NCI-H2227 treated with DMSO at 0.1 percent for 48 hours (cell line): ENCODE results near the gene ZSCAN12.
"Not testable (repeated sequence)": the region's sequence is repeated elsewhere in the genome, so short reads cannot be mapped to it uniquely, and the experiment has no call there.

Experiments
- DNase-seq: peaks from one replicate; lab custom pipeline; 2025; lab: John Stamatoyannopoulos, UW

The ZSCAN12 gene

DNA sequence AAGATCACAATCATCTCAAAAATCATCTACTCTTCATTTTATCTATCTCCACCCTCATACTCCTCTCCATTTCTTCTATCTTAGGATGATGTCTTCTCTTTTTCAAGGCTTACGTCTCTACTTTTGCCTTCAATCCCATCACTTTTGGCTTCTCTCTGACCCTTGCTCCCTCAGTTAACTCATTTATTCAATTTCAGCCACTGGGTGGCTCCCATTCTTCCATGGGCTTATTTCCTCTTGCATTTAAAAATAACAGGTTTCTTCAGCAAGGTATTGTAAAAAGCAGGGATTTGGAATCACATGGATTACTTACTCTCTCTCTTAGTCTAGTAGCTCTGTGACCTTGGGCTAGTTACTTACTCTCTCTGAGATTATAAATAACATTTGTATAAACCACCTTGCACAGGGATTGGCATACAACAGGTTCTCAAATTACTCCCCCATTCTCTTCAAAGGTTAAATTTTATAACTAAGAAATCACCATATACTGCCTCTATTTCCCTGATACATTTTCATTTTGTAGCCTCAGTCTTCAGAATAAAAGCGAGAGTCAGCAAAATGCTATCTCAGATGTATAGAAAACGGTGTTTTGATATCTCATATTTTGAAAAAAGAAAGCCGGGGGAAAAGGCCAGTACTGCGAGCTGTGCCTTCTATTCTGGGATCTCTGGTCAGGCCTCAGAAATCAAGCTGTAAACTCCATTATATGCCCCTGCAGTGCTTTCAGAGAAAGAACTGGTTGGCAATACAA is 5.5 kb downstream of the ZSCAN12 start:
- peak; percentile 3 for DNase-seq

DNA sequence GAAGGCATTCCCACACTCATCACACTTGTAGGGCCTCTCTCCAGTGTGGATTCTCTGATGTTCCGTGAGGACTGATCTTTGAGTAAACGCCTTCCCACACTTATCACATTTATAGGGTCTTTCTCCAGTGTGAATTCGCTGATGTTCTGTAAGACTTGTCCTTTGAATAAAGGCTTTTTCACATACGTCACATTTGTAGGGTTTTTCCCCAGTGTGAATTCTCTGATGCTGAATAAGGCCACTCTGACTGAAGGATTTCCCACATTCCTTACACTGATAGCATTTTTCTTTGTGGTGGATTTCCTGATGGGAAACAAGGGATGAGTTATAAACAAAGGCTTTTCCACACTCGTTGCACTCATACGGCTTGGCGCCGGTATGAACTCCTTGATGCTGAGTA is 8.9 kb downstream of the ZSCAN12 start:
- no peak for DNase-seq

DNA sequence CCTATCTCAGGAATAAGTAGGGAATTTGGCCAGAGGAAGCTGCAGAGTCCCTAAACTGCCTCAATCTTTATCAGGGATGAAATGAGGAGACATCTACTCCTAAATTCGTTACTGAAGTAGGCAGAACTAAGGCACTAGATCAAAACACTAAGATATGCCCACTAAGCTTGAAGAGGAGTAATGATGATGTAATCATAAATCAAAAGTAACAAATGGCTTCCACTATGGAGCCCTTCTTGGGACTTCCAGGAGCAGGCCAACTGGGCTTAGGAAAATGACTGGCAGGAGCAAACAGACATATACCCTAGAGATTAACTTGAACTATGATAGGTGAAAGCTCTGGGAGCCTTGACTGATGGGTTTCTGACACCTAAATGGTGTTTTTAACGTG is 15.4 kb downstream of the ZSCAN12 start:
- no peak for DNase-seq

DNA sequence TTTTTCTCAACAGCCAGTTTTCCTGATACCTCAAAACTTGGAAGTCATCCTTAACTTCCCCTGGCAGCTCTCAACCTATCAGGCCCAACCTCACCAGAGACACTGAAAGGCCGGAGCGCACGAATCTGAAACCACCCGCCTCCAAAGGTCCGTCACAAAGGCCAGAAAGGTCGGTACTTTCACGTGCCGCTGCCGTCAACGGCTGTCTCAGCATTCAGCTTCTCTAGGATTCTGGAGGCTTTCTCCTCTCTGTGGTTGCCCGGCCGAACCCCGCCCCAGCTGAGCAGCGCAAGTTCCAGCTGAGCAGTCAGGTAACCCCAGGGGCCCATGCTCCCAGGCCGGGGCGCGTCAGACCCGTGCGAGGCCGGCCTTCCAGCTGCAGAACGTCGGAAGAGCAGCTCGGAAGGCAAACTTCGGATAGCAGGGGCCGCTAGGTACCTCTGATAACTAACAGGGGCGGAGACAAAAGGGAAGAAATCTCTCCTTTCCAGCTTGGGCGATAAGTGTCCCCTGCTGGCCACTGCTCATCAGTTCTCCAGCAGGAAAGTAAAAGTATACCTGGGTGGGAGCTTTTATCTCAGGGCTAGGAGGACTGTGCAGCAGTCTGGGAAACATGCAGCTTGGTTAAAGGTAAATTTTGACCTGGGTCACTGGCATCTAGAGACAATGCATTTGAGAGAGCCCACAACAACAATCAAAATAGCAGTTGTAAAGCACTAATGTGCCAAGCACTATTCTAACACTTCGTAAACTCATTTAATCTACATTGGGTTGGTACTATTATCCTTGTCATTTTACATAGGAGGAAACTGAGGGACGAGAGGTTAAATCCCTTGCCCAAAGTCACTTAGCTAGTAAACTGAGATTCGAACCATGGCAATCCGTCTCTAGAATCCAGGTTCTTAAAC is 16.1 kb downstream of the ZSCAN12 start:
- peak; percentile 88 for DNase-seq

- DNase-seq, result no peak
Observed at GRCh38 chr6:28380381-28380780, 19.2 kb downstream of the ZSCAN12 start.

- no peak for DNase-seq
Observed at GRCh38 chr6:28378644-28379043, 20.9 kb downstream of the ZSCAN12 start.

DNA sequence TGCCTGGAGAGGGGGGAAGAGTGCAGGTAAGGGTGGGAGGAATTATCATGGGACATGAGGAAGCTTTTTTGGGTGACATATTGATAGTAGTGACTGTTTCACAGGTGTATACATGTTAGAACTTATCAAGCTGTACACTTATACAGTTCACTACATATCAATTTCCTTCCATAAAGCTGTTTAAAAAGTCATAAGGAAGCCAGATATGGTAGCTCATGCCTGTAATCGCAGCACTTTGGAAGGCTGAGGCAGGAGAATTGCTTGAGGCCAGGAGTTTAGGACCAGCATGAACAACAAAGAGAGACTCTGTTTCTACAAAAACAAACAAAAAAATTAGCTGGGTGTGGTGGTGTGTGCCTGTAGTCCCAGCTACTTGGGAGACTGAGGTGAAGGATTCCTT is 21.7 kb downstream of the ZSCAN12 start:
- no peak for DNase-seq

- DNase-seq, result no peak
Observed at GRCh38 chr6:28373925-28374324, 25.6 kb downstream of the ZSCAN12 start.

DNA sequence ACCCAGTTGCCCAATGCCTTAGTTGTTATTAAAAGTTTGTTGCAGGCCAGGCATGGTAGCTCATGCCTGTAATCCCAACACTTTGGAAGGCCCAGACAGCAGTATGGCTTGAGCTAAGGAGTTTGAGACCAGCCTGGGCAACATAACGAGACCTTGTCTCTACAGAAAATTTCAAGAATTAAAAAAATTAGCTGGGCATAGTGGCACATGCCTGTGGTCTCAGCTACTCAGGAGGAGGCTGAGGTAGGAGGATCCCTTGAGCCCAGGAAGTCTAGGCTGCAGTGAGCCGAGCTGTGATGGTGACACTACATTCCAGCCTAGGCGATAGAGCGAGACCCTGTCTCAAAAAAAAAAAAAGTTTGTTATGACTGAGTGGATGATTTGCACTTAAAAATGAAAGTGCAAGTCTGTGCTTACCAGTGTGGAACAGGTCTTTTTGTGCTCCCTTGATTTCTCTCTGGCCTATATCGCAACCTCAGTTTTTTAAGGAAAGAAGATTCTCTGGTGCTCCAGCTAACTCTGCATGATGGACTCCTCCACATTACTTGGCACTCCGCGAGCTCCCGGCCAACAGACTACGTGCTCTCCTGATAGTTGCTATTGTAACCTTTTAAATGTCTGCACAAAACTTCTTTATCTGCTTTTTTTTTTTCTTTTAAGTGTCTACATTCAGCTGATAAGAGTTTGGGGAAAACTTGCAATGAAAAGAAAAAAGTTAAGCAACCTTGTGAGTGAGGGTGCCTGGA is 27.7 kb downstream of the ZSCAN12 start:
- no peak for DNase-seq

DNA sequence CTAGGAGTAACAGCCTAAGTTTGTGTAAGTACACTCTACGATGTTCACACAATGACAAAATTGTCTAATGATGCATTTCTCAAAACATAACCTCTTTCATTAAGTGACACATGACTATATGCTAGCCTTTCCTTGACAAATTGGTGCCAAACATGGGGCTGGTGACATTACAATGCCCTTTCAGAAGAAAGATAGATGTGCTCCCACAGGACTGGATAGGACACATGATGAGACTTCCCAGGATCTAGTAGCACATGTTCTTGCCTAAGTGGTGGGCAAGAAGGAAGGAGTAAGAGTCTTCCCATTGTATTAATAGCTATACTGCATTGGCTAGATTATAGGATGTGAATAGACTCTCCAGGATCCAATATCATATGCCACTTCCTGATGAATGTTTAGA is 28.3 kb downstream of the ZSCAN12 start:
- no peak for DNase-seq

GRCh38 chr6:28370440-28370839 is 29.1 kb downstream of the ZSCAN12 start:
- DNase-seq, result no peak

- no peak for DNase-seq
Observed at GRCh38 chr6:28369463-28369862, 30.1 kb downstream of the ZSCAN12 start.

GRCh38 chr6:28368522-28368921 is 31.0 kb downstream of the ZSCAN12 start:
- no peak for DNase-seq

- not testable (repeated sequence) for DNase-seq
Observed at GRCh38 chr6:28365590-28365989, 34.0 kb downstream of the ZSCAN12 start.

DNA sequence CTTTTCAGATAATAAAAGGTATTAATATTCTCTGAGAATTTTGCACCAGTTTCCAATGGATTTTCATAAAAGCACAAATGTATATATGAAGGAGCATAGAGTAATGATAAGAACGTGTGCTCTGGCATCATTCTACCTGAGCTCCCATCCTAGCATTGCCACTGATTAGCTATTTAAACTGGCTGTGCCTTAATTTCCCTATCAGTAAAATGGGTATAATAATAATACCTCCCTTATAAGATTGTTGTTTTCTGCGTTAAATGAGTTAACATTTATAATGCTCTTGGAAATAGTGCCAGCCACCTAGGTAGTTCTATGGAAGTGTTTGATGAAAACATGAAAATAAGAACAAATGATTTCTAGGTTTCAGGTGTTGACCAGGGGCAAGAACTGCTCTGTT is 38.6 kb downstream of the ZSCAN12 start:
- DNase-seq, result no peak

DNA sequence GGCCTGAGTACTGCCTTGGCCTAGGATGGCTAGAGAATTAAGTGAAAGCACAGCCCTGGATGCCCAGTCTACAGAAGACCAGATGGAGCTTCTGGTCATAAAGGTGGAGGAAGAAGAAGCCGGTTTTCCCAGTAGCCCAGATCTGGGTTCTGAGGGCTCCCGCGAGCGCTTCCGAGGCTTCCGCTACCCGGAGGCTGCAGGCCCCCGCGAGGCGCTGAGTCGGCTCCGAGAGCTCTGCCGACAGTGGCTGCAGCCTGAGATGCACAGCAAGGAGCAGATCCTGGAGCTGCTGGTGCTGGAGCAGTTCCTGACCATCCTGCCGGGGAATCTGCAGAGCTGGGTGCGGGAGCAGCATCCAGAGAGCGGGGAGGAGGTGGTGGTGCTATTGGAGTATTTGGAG is 40.0 kb downstream of the ZSCAN12 start:
- DNase-seq, result not testable (repeated sequence)

DNA sequence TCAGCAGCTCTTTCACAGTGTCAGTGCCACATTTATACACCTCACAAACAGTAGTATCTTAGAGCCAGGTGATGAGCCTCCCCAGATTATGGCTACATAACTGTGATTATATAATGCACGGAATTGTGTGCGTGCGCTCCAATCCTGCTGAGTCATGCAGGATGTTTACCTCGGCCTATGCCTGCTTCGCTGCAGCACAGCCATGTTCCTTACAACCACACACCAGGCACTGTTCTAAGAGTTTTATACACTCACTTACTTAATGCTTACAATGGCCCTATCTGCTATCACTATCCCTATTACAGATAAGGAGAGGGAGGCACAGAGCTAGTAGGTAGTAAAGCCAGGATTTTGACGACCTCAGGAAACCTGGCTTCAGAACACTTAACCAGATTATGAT is 42.5 kb downstream of the ZSCAN12 start:
- DNase-seq, result no peak

DNA sequence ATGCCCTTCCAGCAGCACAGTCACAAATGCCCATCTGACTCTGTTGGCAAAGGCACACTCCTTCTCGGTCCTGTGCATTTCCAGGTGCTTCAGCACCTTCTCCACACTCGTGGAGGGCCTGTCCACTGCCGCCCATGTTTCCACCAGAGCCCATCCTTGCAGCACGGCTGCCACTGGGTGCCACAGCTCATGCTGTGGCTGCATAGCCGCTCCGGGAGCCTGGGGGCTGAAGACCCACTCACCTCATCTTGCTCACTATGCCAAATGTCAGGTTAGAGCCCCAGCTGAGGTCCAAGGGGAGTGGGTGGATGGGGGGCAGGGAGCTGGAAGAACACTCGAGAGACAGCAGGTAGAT is 42.9 kb downstream of the ZSCAN12 start:
- no peak for DNase-seq

- peak; percentile 75 for DNase-seq
Observed at GRCh38 chr6:28355743-28356665, 43.5 kb downstream of the ZSCAN12 start.

- no peak for DNase-seq
Observed at GRCh38 chr6:28354688-28355554, 44.6 kb downstream of the ZSCAN12 start.
